GM23338 (cell line): ENCODE measurements around the gene MYO5A. TPM values are rescaled to one million over a fixed set of nuclear protein-coding genes. Genes with fewer than 3 reads are reported as not detected.

Experiments used
- ATAC-seq: fragments of 200-7000 bp; cut with Tn5 transposase; 3 replicates; pipeline ENCODE4 v1.9.1; 2020
- DNase-seq: peaks from one replicate; pipeline ENCODE4 v3.0.0-alpha.2; 2015; ENCODE audit warnings: low spot score
- H2AFZ ChIP-seq: fragments of 200-600 bp; sonication (generic); 2 replicates; pipeline ENCODE4 v1.8.0; 2016; ENCODE audit warnings: antibody characterized with exemption, mild to moderate bottlenecking, moderate library complexity
- H3F3A ChIP-seq: fragments of 200-600 bp; sonication (generic); replicated peaks from 2 replicates; pipeline ENCODE4 v1.8.0; 2017; ENCODE audit warnings: antibody characterized with exemption, mixed run types, low read depth
- H3K27ac ChIP-seq: fragments of 200-600 bp; sonication (generic); 2 replicates; pipeline ENCODE4 v1.6.1; 2016; ENCODE audit warnings: low read depth
- H3K27me3 ChIP-seq: fragments of 200-600 bp; sonication (generic); 2 replicates; pipeline ENCODE4 v1.8.0; 2016; ENCODE audit warnings: mild to moderate bottlenecking, mixed run types, moderate library complexity; ENCODE audit not compliant: insufficient read depth
- H3K36me3 ChIP-seq: fragments of 200-600 bp; sonication (generic); 2 replicates; pipeline ENCODE4 v1.8.0; 2016; ENCODE audit warnings: mild to moderate bottlenecking; ENCODE audit not compliant: insufficient read depth
- H3K4me1 ChIP-seq: fragments of 200-600 bp; sonication (generic); 2 replicates; pipeline ENCODE4 v1.8.0; 2016; ENCODE audit warnings: mild to moderate bottlenecking, moderate library complexity; ENCODE audit not compliant: insufficient read depth
- H3K4me2 ChIP-seq: fragments of 200-600 bp; sonication (generic); 2 replicates; pipeline ENCODE4 v1.7.1; 2017; ENCODE audit warnings: mixed run types
- H3K4me3 ChIP-seq: fragments of 200-600 bp; sonication (generic); 2 replicates; pipeline ENCODE4 v1.6.1; 2016; ENCODE audit warnings: mixed run types
- H3K79me2 ChIP-seq: fragments of 200-600 bp; sonication (generic); replicated peaks from 2 replicates; pipeline ENCODE4 v1.8.0; 2017; ENCODE audit warnings: mild to moderate bottlenecking; ENCODE audit not compliant: insufficient read depth
- H3K9me2 ChIP-seq: fragments of 200-600 bp; sonication (generic); 2 replicates; pipeline ENCODE4 v1.8.0; 2017; ENCODE audit not compliant: insufficient read depth
- H4K20me1 ChIP-seq: fragments of 200-600 bp; sonication (generic); replicated peaks from 2 replicates; pipeline ENCODE4 v1.8.0; 2017; ENCODE audit warnings: mild to moderate bottlenecking; ENCODE audit not compliant: insufficient read depth
- H3K27ac Mint-ChIP-seq: 2 replicates; pipeline ENCODE4 v1.8.0; 2020; ENCODE audit warnings: inconsistent platforms, mild to moderate bottlenecking, moderate library complexity, mixed read lengths
- H3K27me3 Mint-ChIP-seq: 3 replicates; pipeline ENCODE4 v1.8.0; 2022; ENCODE audit warnings: low read depth, mild to moderate bottlenecking, moderate library complexity, mixed read lengths, inconsistent platforms; ENCODE audit not compliant: insufficient read depth, poor library complexity
- H3K36me3 Mint-ChIP-seq: 3 replicates; pipeline ENCODE4 v1.8.0; 2021; ENCODE audit warnings: low read depth, mild to moderate bottlenecking, inconsistent platforms, moderate library complexity, mixed read lengths
- H3K4me1 Mint-ChIP-seq: 3 replicates; pipeline ENCODE4 v1.8.0; 2020; ENCODE audit warnings: mild to moderate bottlenecking, inconsistent platforms, mixed read lengths
- H3K4me3 Mint-ChIP-seq: 3 replicates; pipeline ENCODE4 v1.8.0; 2021; ENCODE audit warnings: moderate library complexity, mild to moderate bottlenecking, inconsistent platforms, mixed read lengths
- H3K9me3 Mint-ChIP-seq: 3 replicates; pipeline ENCODE4 v1.8.0; 2020; ENCODE audit warnings: moderate library complexity, mild to moderate bottlenecking, inconsistent platforms, mixed read lengths
- CREB1 ChIP-seq: fragments of 250-450 bp; sonication (Bioruptor Pico); IDR thresholded peaks from 2 replicates; pipeline ENCODE4 v1.5.0; 2020; ENCODE audit warnings: low read depth, mild to moderate bottlenecking, moderate library complexity
- JUNB ChIP-seq: IDR thresholded peaks from one replicate; pipeline ENCODE4 v1.6.1; 2016; ENCODE audit warnings: antibody characterized with exemption; ENCODE audit not compliant: unreplicated experiment
- NANOG ChIP-seq: IDR thresholded peaks from 2 replicates; pipeline ENCODE4 v1.6.1; 2016; ENCODE audit warnings: antibody characterized with exemption, borderline replicate concordance
- ZNF331 ChIP-seq: fragments of 250-450 bp; sonication (Bioruptor Pico); IDR thresholded peaks from 2 replicates; pipeline ENCODE4 v1.5.0; 2020; ENCODE audit warnings: low read depth, mild to moderate bottlenecking, moderate library complexity
- polyA plus RNA-seq: library from polyadenylated mRNA; unstranded; fragments of >200 nt; fragmentation: Nextera tagmentation; extraction: Ambion mirVana; gene quantifications from 2 replicates; pipeline ENCODE4 v1.2.1, GENCODE V29; 2016
- total RNA-seq: library from RNA; depleted of rRNA; stranded (reverse); fragments of >200 nt; shearing (Covaris generic); gene quantifications from 2 replicates; pipeline ENCODE4 v1.2.3, GENCODE V29; 2014
- TF ChIP-seq, protein P1 (sequence below), 2 experiments: fragments of 200-600 bp in 1 of 2; sonication (generic) in 1 of 2; conservative IDR thresholded peaks; 2 replicates each; pipeline versions ENCODE4 v1.5.1 to v1.6.1; 2016 to 2017; ENCODE audit warnings: antibody characterized with exemption in 2 of 2, low read depth in 2 of 2, mild to moderate bottlenecking in 2 of 2, moderate library complexity in 1 of 2
- TF ChIP-seq, protein P2 (sequence below): IDR thresholded peaks from 2 replicates; pipeline ENCODE4 v1.6.1; 2016; ENCODE audit warnings: antibody characterized with exemption
- TF ChIP-seq, protein P3 (sequence below): IDR thresholded peaks from one replicate; pipeline ENCODE4 v1.6.1; 2018; ENCODE audit warnings: antibody characterized with exemption; ENCODE audit not compliant: unreplicated experiment
- TF ChIP-seq, protein P4 (sequence below): fragments of 250-450 bp; sonication (Bioruptor Pico); IDR thresholded peaks from 2 replicates; pipeline ENCODE4 v1.5.0; 2020; ENCODE audit warnings: mild to moderate bottlenecking, moderate library complexity

MYO5A gene
- total and polyA plus RNA-seq, 2 experiments from 2014 or later = 5.7 to 31.8 TPM

DNA sequence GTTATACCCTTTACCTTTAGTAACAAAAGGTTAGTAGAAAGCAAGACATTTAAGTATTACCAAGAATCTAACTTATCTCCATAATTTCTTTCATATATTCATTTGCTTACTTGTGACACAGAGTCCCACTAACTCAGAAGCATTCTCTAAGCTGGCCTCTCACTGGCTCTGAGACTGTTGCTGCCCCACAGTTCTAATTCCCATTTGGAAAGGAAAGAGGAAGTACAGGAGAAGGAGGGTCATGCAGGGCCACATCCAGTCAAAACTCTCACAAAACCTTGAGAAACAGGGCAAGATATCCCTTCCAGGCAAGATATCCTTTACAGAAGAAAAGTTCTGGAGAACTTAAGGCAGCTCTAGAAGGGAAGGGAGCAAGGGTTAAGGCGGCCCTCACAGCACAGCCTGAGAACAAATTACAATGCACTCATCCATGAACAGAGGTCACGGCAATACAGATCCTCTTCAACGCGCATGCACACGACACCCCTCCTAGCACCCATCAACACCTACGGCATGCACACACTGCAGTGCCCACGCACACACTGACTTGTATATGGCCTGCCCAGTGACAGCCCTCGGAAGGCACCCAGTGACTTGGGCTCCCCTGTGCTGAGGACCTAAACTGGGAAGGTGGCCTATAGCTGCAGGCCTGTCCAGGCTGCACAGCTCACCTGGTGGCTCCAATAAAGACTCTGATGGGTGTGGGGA lies 220.1 kb downstream of the MYO5A start (continued):
- TF ChIP-seq, protein P1, sequence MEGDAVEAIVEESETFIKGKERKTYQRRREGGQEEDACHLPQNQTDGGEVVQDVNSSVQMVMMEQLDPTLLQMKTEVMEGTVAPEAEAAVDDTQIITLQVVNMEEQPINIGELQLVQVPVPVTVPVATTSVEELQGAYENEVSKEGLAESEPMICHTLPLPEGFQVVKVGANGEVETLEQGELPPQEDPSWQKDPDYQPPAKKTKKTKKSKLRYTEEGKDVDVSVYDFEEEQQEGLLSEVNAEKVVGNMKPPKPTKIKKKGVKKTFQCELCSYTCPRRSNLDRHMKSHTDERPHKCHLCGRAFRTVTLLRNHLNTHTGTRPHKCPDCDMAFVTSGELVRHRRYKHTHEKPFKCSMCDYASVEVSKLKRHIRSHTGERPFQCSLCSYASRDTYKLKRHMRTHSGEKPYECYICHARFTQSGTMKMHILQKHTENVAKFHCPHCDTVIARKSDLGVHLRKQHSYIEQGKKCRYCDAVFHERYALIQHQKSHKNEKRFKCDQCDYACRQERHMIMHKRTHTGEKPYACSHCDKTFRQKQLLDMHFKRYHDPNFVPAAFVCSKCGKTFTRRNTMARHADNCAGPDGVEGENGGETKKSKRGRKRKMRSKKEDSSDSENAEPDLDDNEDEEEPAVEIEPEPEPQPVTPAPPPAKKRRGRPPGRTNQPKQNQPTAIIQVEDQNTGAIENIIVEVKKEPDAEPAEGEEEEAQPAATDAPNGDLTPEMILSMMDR (conservative IDR thresholded peaks at IDR 0.05; ENCODE audit: low read depth in 2 of 2) = no peak
- no peak for TF ChIP-seq JUNB
- no peak for TF ChIP-seq ZNF331 (CRISPR knock-in tag)
- no peak for TF ChIP-seq CREB1 (CRISPR knock-in tag)

DNA sequence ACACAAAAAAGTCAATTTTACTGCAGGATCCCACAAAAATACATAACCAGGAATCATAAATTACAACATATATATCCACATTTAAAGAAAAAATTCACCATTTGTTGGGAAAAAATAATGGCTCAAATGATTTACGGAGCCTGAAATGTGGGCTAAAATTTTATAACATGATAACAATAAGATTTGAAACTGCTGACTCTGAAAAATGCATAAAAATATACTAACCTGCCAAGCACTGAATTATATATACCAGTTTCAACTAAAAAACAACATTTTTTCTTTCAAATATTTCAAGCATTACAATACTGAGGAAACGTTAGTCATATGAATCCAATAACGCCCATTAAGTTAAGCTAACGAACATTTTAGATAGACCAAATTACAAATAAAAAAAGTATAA lies 220.8 kb downstream of the MYO5A start:
- no peaks in the 10 kb centered on the region for H3K79me2 ChIP-seq
- TF ChIP-seq, protein P2, sequence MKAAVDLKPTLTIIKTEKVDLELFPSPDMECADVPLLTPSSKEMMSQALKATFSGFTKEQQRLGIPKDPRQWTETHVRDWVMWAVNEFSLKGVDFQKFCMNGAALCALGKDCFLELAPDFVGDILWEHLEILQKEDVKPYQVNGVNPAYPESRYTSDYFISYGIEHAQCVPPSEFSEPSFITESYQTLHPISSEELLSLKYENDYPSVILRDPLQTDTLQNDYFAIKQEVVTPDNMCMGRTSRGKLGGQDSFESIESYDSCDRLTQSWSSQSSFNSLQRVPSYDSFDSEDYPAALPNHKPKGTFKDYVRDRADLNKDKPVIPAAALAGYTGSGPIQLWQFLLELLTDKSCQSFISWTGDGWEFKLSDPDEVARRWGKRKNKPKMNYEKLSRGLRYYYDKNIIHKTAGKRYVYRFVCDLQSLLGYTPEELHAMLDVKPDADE = no peak
- TF ChIP-seq, protein P3, sequence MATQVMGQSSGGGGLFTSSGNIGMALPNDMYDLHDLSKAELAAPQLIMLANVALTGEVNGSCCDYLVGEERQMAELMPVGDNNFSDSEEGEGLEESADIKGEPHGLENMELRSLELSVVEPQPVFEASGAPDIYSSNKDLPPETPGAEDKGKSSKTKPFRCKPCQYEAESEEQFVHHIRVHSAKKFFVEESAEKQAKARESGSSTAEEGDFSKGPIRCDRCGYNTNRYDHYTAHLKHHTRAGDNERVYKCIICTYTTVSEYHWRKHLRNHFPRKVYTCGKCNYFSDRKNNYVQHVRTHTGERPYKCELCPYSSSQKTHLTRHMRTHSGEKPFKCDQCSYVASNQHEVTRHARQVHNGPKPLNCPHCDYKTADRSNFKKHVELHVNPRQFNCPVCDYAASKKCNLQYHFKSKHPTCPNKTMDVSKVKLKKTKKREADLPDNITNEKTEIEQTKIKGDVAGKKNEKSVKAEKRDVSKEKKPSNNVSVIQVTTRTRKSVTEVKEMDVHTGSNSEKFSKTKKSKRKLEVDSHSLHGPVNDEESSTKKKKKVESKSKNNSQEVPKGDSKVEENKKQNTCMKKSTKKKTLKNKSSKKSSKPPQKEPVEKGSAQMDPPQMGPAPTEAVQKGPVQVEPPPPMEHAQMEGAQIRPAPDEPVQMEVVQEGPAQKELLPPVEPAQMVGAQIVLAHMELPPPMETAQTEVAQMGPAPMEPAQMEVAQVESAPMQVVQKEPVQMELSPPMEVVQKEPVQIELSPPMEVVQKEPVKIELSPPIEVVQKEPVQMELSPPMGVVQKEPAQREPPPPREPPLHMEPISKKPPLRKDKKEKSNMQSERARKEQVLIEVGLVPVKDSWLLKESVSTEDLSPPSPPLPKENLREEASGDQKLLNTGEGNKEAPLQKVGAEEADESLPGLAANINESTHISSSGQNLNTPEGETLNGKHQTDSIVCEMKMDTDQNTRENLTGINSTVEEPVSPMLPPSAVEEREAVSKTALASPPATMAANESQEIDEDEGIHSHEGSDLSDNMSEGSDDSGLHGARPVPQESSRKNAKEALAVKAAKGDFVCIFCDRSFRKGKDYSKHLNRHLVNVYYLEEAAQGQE = no peak
- TF ChIP-seq, protein P4, sequence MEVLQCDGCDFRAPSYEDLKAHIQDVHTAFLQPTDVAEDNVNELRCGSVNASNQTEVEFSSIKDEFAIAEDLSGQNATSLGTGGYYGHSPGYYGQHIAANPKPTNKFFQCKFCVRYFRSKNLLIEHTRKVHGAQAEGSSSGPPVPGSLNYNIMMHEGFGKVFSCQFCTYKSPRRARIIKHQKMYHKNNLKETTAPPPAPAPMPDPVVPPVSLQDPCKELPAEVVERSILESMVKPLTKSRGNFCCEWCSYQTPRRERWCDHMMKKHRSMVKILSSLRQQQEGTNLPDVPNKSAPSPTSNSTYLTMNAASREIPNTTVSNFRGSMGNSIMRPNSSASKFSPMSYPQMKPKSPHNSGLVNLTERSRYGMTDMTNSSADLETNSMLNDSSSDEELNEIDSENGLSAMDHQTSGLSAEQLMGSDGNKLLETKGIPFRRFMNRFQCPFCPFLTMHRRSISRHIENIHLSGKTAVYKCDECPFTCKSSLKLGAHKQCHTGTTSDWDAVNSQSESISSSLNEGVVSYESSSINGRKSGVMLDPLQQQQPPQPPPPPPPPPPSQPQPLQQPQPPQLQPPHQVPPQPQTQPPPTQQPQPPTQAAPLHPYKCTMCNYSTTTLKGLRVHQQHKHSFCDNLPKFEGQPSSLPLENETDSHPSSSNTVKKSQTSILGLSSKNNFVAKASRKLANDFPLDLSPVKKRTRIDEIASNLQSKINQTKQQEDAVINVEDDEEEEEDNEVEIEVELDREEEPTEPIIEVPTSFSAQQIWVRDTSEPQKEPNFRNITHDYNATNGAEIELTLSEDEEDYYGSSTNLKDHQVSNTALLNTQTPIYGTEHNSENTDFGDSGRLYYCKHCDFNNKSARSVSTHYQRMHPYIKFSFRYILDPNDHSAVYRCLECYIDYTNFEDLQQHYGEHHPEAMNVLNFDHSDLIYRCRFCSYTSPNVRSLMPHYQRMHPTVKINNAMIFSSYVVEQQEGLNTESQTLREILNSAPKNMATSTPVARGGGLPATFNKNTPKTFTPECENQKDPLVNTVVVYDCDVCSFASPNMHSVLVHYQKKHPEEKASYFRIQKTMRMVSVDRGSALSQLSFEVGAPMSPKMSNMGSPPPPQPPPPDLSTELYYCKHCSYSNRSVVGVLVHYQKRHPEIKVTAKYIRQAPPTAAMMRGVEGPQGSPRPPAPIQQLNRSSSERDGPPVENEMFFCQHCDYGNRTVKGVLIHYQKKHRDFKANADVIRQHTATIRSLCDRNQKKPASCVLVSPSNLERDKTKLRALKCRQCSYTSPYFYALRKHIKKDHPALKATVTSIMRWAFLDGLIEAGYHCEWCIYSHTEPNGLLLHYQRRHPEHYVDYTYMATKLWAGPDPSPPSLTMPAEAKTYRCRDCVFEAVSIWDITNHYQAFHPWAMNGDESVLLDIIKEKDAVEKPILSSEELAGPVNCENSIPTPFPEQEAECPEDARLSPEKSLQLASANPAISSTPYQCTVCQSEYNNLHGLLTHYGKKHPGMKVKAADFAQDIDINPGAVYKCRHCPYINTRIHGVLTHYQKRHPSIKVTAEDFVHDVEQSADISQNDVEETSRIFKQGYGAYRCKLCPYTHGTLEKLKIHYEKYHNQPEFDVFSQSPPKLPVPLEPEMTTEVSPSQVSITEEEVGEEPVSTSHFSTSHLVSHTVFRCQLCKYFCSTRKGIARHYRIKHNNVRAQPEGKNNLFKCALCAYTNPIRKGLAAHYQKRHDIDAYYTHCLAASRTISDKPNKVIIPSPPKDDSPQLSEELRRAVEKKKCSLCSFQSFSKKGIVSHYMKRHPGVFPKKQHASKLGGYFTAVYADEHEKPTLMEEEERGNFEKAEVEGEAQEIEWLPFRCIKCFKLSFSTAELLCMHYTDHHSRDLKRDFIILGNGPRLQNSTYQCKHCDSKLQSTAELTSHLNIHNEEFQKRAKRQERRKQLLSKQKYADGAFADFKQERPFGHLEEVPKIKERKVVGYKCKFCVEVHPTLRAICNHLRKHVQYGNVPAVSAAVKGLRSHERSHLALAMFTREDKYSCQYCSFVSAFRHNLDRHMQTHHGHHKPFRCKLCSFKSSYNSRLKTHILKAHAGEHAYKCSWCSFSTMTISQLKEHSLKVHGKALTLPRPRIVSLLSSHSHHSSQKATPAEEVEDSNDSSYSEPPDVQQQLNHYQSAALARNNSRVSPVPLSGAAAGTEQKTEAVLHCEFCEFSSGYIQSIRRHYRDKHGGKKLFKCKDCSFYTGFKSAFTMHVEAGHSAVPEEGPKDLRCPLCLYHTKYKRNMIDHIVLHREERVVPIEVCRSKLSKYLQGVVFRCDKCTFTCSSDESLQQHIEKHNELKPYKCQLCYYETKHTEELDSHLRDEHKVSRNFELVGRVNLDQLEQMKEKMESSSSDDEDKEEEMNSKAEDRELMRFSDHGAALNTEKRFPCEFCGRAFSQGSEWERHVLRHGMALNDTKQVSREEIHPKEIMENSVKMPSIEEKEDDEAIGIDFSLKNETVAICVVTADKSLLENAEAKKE (CRISPR knock-in tag) = no peak
- TF ChIP-seq JUNB (no peak), NANOG (no peak)
- TF ChIP-seq, protein P1 (conservative IDR thresholded peaks at IDR 0.05; ENCODE audit: low read depth in 2 of 2) = no peak
- no peak overlapping the region for H2AFZ ChIP-seq
- no peak overlapping the region for H3K4me2 ChIP-seq
- Mint-ChIP-seq H3K4me3 (no peak overlapping the region), H3K36me3 (no peaks in the 10 kb centered on the region; the same call in 2 of the 3 replicates), H3K27me3 (peaks cover 3% of the 10 kb centered on the region), H3K9me3 (no peaks in the 10 kb centered on the region), H3K27ac (no peak overlapping the region), H3K4me1 (peaks cover 7% of the 10 kb centered on the region)
- ATAC-seq (no peak), DNase-seq (no peak)
- peaks cover 9% of the 10 kb centered on the region; the same call in 1 of the 2 replicates for H3K9me2 ChIP-seq
- no peak overlapping the region for H3K4me3 ChIP-seq
- H3K27ac ChIP-seq = no peak overlapping the region
- peaks cover 8% of the 10 kb centered on the region for H3K4me1 ChIP-seq
- H3F3A ChIP-seq = no peaks in the 10 kb centered on the region
- no peaks in the 10 kb centered on the region for H3K36me3 ChIP-seq
- no peaks in the 10 kb centered on the region for H3K27me3 ChIP-seq
- H4K20me1 ChIP-seq = no peaks in the 10 kb centered on the region
